Measurements from ENCODE around the gene PDZRN4. TPM values are rescaled to one million over a fixed set of nuclear protein-coding genes. Genes with fewer than 3 reads are reported as not detected.
"Not testable (repeated sequence)": the region's sequence is repeated elsewhere in the genome, so short reads cannot be mapped to it uniquely, and the experiment has no call there.

Gene PDZRN4
- total RNA-seq, 1 experiment from 2014 or later: not detected

GRCh38 chr12:41577995-41578394 lies 389.9 kb downstream of the PDZRN4 start:
- in situ Hi-C loops (cut with HindIII; ENCODE audit: low sequenced_read_pairs): no loop called here
- no peak for DNase-seq (ENCODE audit: low spot score)

- DNase-seq (ENCODE audit: low spot score): no peak
- in situ Hi-C loops (cut with HindIII; ENCODE audit: low sequenced_read_pairs): no loop called here
Observed at GRCh38 chr12:41585784-41586183, 397.7 kb downstream of the PDZRN4 start.

- in situ Hi-C loops (cut with HindIII; ENCODE audit: low sequenced_read_pairs): no loop called here
- no peak for DNase-seq (ENCODE audit: low spot score)
Observed at GRCh38 chr12:41587574-41587973, 399.5 kb downstream of the PDZRN4 start.

GRCh38 chr12:41589878-41590277 lies 401.8 kb downstream of the PDZRN4 start:
- DNase-seq (ENCODE audit: low spot score): no peak

GRCh38 chr12:41596190-41596589 lies 408.1 kb downstream of the PDZRN4 start:
- in situ Hi-C loops (cut with HindIII; ENCODE audit: low sequenced_read_pairs): no loop called here
- DNase-seq (ENCODE audit: low spot score): no peak

More at GRCh38 chr12:41589878-41590277, 401.8 kb downstream of the PDZRN4 start:
- in situ Hi-C loops (cut with HindIII; ENCODE audit: low sequenced_read_pairs): no loop called here

GRCh38 chr12:41604830-41605229 lies 416.7 kb downstream of the PDZRN4 start:
- DNase-seq (ENCODE audit: low spot score): no peak
- in situ Hi-C loops (cut with HindIII; ENCODE audit: low sequenced_read_pairs): no loop called here

- DNase-seq (ENCODE audit: low spot score): no peak
- in situ Hi-C loops (cut with HindIII; ENCODE audit: low sequenced_read_pairs): no loop called here
Observed at GRCh38 chr12:41605545-41606305, 417.6 kb downstream of the PDZRN4 start.

GRCh38 chr12:41606468-41607445 lies 418.6 kb downstream of the PDZRN4 start:
- in situ Hi-C loops (cut with HindIII; ENCODE audit: low sequenced_read_pairs): no loop called here
- no peak for DNase-seq (ENCODE audit: low spot score)

- in situ Hi-C loops (cut with HindIII; ENCODE audit: low sequenced_read_pairs): no loop called here
Observed at GRCh38 chr12:41612892-41613557, 424.9 kb downstream of the PDZRN4 start.

GRCh38 chr12:41615174-41615573 lies 427.1 kb downstream of the PDZRN4 start:
- DNase-seq (ENCODE audit: low spot score); in situ Hi-C loops (cut with HindIII; ENCODE audit: low sequenced_read_pairs): not testable (repeated sequence)

More at GRCh38 chr12:41612892-41613557, 424.9 kb downstream of the PDZRN4 start:
- DNase-seq (ENCODE audit: low spot score): no peak

- in situ Hi-C loops (cut with HindIII; ENCODE audit: low sequenced_read_pairs): no loop called here
Observed at GRCh38 chr12:41619705-41620104, 431.6 kb downstream of the PDZRN4 start.

GRCh38 chr12:41621291-41621690 lies 433.2 kb downstream of the PDZRN4 start:
- in situ Hi-C loops (cut with HindIII; ENCODE audit: low sequenced_read_pairs): no loop called here
- DNase-seq (ENCODE audit: low spot score): no peak

More at GRCh38 chr12:41619705-41620104, 431.6 kb downstream of the PDZRN4 start:
- no peak for DNase-seq (ENCODE audit: low spot score)
